ENCODE results near the gene MARCHF10. TPM values are rescaled to one million over a fixed set of nuclear protein-coding genes. Genes with fewer than 3 reads are reported as not detected.

Gene MARCHF10
- total and polyA plus RNA-seq, 2 donors (not counting 1 experiment from before 2014, with no cell fraction given): 0.17 TPM; not detected in 1

DNA sequence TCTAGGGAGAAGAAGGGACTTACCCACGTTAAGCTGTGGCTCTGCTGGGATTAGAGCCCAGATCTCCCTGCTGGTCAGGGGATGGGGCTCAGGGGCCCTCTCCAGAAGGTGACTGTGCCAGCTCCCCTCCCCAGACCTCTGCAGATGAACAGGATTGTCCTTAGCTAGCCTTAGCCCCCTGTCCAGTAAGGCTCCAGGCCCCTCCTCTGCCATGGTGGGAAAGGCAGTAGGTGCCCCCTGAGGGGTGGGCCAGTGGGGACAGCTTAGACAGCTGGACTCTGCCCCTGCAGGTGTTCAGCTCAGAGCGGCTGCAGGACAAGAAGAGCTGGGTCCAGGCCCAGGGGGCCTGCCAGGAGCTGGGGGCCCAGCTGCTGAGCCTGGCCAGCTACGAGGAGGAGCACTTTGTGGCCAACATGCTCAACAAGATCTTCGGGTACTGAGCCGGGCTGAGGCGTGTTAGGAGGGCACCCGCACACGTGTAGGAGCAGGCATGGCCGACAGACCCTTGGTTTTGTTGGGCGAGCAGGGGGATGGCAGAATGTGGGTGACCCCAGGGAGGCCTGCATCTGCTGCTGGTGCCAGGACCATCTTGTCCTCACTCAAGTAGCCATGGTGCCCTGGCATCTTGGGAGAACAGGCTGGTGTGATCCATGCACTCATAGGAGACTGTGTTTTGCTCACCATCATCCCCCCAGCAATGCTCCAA is 129.7 kb downstream of the MARCHF10 start:
- H3K4me2 ChIP-seq (ENCODE audit: extremely low read depth, insufficient read depth, low read length): no peak overlapping the region
- no peaks in the 10 kb centered on the region for H3K4me1 ChIP-seq (ENCODE audit: control insufficient read depth, extremely low read depth, insufficient read depth, low read length)
- no peak overlapping the region for H3K27ac ChIP-seq (ENCODE audit: insufficient read depth, low read length)
- TF ChIP-seq, protein P1, sequence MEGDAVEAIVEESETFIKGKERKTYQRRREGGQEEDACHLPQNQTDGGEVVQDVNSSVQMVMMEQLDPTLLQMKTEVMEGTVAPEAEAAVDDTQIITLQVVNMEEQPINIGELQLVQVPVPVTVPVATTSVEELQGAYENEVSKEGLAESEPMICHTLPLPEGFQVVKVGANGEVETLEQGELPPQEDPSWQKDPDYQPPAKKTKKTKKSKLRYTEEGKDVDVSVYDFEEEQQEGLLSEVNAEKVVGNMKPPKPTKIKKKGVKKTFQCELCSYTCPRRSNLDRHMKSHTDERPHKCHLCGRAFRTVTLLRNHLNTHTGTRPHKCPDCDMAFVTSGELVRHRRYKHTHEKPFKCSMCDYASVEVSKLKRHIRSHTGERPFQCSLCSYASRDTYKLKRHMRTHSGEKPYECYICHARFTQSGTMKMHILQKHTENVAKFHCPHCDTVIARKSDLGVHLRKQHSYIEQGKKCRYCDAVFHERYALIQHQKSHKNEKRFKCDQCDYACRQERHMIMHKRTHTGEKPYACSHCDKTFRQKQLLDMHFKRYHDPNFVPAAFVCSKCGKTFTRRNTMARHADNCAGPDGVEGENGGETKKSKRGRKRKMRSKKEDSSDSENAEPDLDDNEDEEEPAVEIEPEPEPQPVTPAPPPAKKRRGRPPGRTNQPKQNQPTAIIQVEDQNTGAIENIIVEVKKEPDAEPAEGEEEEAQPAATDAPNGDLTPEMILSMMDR (conservative IDR thresholded peaks at IDR 0.05 in 1 of 2, IDR thresholded peaks at IDR 0.05 in 1 of 2; ENCODE audit: low read depth in 1 of 2, low read length in 2 of 2): no peak
- no peak for TF ChIP-seq EZH2 (IDR thresholded peaks at IDR 0.05; ENCODE audit: low read length, missing control alignments)
- H4K20me1 ChIP-seq (ENCODE audit: control insufficient read depth, extremely low read depth, insufficient read depth, low read length): no peaks in the 10 kb centered on the region
- H3K27me3 ChIP-seq (ENCODE audit: control insufficient read depth, insufficient read depth, low read length): no peaks in the 10 kb centered on the region
- H3K9ac ChIP-seq (ENCODE audit: insufficient read depth, low read length): no peak overlapping the region
- no peaks in the 10 kb centered on the region for H3K79me2 ChIP-seq (ENCODE audit: control insufficient read depth, insufficient read depth, low read length)
- H3K9me3 ChIP-seq (ENCODE audit: control insufficient read depth, insufficient read depth, low read depth, low read length): no peaks in the 10 kb centered on the region
- no peak overlapping the region for H3K4me3 ChIP-seq (replicated peaks in 1 of 4; ENCODE audit: control extremely low read depth in 1 of 4, insufficient read depth in 1 of 4, low read depth in 3 of 4, low read length in 4 of 4)
- H3K36me3 ChIP-seq (ENCODE audit: control insufficient read depth, insufficient read depth, low read length): peaks cover 30% of the 10 kb centered on the region
- no peak for DNase-seq (ENCODE audit: low read depth in 2 of 2)
- H2AFZ ChIP-seq (ENCODE audit: low read length): no peak overlapping the region

DNA sequence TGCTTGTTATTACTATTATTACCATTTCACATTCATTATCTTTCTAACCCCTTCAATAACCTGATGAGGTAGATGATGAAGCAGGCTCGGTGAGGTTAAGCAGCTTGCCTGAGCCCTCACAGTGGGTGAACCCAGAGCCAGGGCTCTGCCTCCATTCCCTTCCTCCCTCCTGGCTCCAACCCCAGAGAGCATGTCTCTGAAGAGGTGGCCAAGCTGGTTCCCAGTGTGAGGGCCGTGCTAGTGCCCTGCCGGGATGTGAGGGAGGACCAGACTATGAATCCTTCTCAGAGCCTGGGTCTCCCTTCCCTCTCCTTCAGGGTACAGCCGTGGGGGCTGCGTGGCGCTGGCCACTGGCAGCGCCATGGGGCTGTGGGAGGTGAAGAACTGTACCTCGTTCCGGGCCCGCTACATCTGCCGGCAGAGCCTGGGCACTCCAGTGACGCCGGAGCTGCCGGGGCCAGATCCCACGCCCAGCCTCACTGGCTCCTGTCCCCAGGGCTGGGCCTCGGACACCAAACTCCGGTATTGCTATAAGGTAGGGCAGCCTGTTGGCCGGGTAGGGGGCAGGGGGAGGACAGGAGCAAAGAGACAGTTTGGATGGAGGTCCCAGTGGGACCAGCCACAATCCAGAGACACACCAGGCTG is 131.0 kb downstream of the MARCHF10 start:
- peaks cover 35% of the 10 kb centered on the region for H3K36me3 ChIP-seq (ENCODE audit: control insufficient read depth, insufficient read depth, low read length)
- no peak for TF ChIP-seq EZH2 (IDR thresholded peaks at IDR 0.05; ENCODE audit: low read length, missing control alignments)
- TF ChIP-seq, protein P1 (conservative IDR thresholded peaks at IDR 0.05 in 1 of 2, IDR thresholded peaks at IDR 0.05 in 1 of 2; ENCODE audit: low read depth in 1 of 2, low read length in 2 of 2): no peak

GRCh38 chr17:62676231-62676943 is 131.7 kb downstream of the MARCHF10 start:
- no peak overlapping the region for H3K9ac ChIP-seq (ENCODE audit: insufficient read depth, low read length)
- no peaks in the 10 kb centered on the region for H4K20me1 ChIP-seq (ENCODE audit: control insufficient read depth, extremely low read depth, insufficient read depth, low read length)
- no peaks in the 10 kb centered on the region for H3K79me2 ChIP-seq (ENCODE audit: control insufficient read depth, insufficient read depth, low read length)
- H3K27ac ChIP-seq (ENCODE audit: insufficient read depth, low read length): no peak overlapping the region
- no peaks in the 10 kb centered on the region for H3K27me3 ChIP-seq (ENCODE audit: control insufficient read depth, insufficient read depth, low read length)
- H3K36me3 ChIP-seq (ENCODE audit: control insufficient read depth, insufficient read depth, low read length): peaks cover 31% of the 10 kb centered on the region
- no peak overlapping the region for H3K4me3 ChIP-seq (replicated peaks in 1 of 4; ENCODE audit: control extremely low read depth in 1 of 4, insufficient read depth in 1 of 4, low read depth in 3 of 4, low read length in 4 of 4)
- TF ChIP-seq, protein P1 (conservative IDR thresholded peaks at IDR 0.05 in 1 of 2, IDR thresholded peaks at IDR 0.05 in 1 of 2; ENCODE audit: low read depth in 1 of 2, low read length in 2 of 2): no peak
- TF ChIP-seq EZH2 (IDR thresholded peaks at IDR 0.05; ENCODE audit: low read length, missing control alignments): no peak
- no peaks in the 10 kb centered on the region for H3K4me1 ChIP-seq (ENCODE audit: control insufficient read depth, extremely low read depth, insufficient read depth, low read length)
- no peak for DNase-seq (ENCODE audit: low read depth in 2 of 2)
- H3K9me3 ChIP-seq (ENCODE audit: control insufficient read depth, insufficient read depth, low read depth, low read length): no peaks in the 10 kb centered on the region
- no peak overlapping the region for H2AFZ ChIP-seq (ENCODE audit: low read length)
- H3K4me2 ChIP-seq (ENCODE audit: extremely low read depth, insufficient read depth, low read length): no peak overlapping the region

More for the DNA sequence above, 131.0 kb downstream of the MARCHF10 start:
- no peak overlapping the region for H3K27ac ChIP-seq (ENCODE audit: insufficient read depth, low read length)
- H3K9me3 ChIP-seq (ENCODE audit: control insufficient read depth, insufficient read depth, low read depth, low read length): no peaks in the 10 kb centered on the region
- no peak for DNase-seq (ENCODE audit: low read depth in 2 of 2)
- no peaks in the 10 kb centered on the region for H3K27me3 ChIP-seq (ENCODE audit: control insufficient read depth, insufficient read depth, low read length)
- H2AFZ ChIP-seq (ENCODE audit: low read length): no peak overlapping the region
- H3K4me1 ChIP-seq (ENCODE audit: control insufficient read depth, extremely low read depth, insufficient read depth, low read length): no peaks in the 10 kb centered on the region
- H3K4me2 ChIP-seq (ENCODE audit: extremely low read depth, insufficient read depth, low read length): no peak overlapping the region
- H3K79me2 ChIP-seq (ENCODE audit: control insufficient read depth, insufficient read depth, low read length): no peaks in the 10 kb centered on the region
- H3K9ac ChIP-seq (ENCODE audit: insufficient read depth, low read length): no peak overlapping the region
- H4K20me1 ChIP-seq (ENCODE audit: control insufficient read depth, extremely low read depth, insufficient read depth, low read length): no peaks in the 10 kb centered on the region
- H3K4me3 ChIP-seq (replicated peaks in 1 of 4; ENCODE audit: control extremely low read depth in 1 of 4, insufficient read depth in 1 of 4, low read depth in 3 of 4, low read length in 4 of 4): no peak overlapping the region

Measured in fibroblast of lung (primary cell).